ENCODE measurements around the gene DHRSX. TPM values are rescaled to one million over a fixed set of nuclear protein-coding genes. Genes with fewer than 3 reads are reported as not detected.

DHRSX gene
- total and polyA plus RNA-seq, 2 donors from 2014 or later = 26.4 to 30.0 TPM

DNA sequence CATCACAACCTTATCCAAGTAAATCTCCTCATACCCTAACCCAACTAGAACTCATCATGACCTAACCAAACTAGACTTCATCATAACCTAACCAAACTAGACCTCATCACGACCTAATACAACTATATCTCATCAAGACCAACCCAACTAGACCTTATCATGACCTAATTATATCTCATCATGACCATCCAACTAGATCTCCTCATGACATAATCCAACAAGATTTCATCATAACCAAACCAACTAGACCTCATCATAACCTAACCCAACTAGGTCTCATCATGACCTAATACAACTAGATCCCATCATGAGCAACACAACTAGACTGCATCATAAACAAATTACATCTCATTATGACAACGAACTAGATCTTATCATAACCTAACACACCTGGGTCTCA is 86.4 kb downstream of the DHRSX start:
- no peak overlapping the region for H3K27ac ChIP-seq (ENCODE audit: low read depth in 2 of 2, low read length in 2 of 2)
- H3K27me3 ChIP-seq (ENCODE audit: control insufficient read depth, insufficient read depth, low read length) = no peaks in the 10 kb centered on the region
- H3K4me1 ChIP-seq (ENCODE audit: control insufficient read depth in 2 of 3, insufficient read depth in 2 of 3, low read depth in 1 of 3, low read length in 3 of 3) = no peaks in the 10 kb centered on the region
- TF ChIP-seq, protein P1, sequence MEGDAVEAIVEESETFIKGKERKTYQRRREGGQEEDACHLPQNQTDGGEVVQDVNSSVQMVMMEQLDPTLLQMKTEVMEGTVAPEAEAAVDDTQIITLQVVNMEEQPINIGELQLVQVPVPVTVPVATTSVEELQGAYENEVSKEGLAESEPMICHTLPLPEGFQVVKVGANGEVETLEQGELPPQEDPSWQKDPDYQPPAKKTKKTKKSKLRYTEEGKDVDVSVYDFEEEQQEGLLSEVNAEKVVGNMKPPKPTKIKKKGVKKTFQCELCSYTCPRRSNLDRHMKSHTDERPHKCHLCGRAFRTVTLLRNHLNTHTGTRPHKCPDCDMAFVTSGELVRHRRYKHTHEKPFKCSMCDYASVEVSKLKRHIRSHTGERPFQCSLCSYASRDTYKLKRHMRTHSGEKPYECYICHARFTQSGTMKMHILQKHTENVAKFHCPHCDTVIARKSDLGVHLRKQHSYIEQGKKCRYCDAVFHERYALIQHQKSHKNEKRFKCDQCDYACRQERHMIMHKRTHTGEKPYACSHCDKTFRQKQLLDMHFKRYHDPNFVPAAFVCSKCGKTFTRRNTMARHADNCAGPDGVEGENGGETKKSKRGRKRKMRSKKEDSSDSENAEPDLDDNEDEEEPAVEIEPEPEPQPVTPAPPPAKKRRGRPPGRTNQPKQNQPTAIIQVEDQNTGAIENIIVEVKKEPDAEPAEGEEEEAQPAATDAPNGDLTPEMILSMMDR (IDR thresholded peaks at IDR 0.05; ENCODE audit: borderline replicate concordance, extremely low read depth, insufficient read depth) = no peak
- no peak for FAIRE-seq
- no peak overlapping the region for H3K9ac ChIP-seq (ENCODE audit: low read length in 3 of 3)
- intact Hi-C loops (cut with DNase I) = no loop called here
- H3K9me3 ChIP-seq (ENCODE audit: control insufficient read depth in 2 of 3, insufficient read depth in 1 of 3, low read length in 3 of 3) = peaks cover 0 to 3% (median 2%) of the 10 kb centered on the region in 3 donors
- no peak for DNase-seq
- no peak overlapping the region for H3K4me3 ChIP-seq (ENCODE audit: low read length in 3 of 3)
- no peaks in the 10 kb centered on the region for H3K36me3 ChIP-seq (ENCODE audit: control insufficient read depth in 2 of 3, insufficient read depth in 3 of 3, low read length in 3 of 3)

DNA sequence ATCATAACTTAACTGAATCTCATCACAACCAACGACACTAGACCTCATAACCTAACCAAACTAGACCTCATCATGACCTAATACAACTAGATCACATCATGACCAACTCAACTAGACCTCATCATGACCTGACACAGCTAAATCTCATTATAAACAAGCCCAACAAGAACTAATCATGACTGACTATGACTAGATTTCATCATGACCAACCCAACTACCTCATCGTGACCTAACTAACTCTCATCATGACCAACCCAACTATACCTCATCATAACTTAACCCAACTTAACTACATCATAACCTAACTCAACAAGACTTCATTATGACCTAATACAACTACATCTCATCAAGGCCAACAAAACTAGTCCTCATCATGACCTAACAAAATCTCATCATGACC is 86.8 kb downstream of the DHRSX start:
- Histone ChIP-seq H3K36me3 (ENCODE audit: control insufficient read depth in 2 of 3, insufficient read depth in 3 of 3, low read length in 3 of 3) (no peaks in the 10 kb centered on the region), H3K4me3 (ENCODE audit: low read length in 3 of 3) (no peak overlapping the region), H3K9ac (ENCODE audit: low read length in 3 of 3) (no peak overlapping the region), H3K4me1 (ENCODE audit: control insufficient read depth in 2 of 3, insufficient read depth in 2 of 3, low read depth in 1 of 3, low read length in 3 of 3) (no peaks in the 10 kb centered on the region), H3K27me3 (ENCODE audit: control insufficient read depth, insufficient read depth, low read length) (no peaks in the 10 kb centered on the region), H3K9me3 (ENCODE audit: control insufficient read depth in 2 of 3, insufficient read depth in 1 of 3, low read length in 3 of 3) (peaks cover 0 to 3% (median 2%) of the 10 kb centered on the region in 3 donors), H3K27ac (ENCODE audit: low read depth in 2 of 2, low read length in 2 of 2) (no peak overlapping the region)
- intact Hi-C loops (cut with DNase I) = no loop called here
- TF ChIP-seq, protein P1 (IDR thresholded peaks at IDR 0.05; ENCODE audit: borderline replicate concordance, extremely low read depth, insufficient read depth) = no peak
- FAIRE-seq (no peak), DNase-seq (no peak)

DNA sequence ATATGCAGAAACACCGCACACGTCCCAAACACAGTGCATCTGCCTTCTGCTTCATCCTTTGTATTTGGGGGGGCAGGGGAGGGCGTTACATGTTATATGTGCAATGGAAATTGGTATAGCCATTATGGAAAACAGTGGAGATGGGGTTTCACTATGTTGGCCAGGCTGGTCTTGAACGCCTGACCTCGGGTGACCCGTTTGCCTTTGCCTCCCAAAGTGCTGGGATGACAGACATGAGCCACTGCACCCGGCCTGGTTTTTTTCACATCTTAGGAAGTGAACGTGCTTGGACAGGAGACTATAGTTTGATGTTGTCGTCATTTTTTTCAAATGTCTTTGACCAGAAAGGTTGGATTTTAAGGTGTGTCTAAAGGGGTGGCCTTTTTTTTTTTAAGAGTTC is 88.6 kb downstream of the DHRSX start:
- Histone ChIP-seq H3K27me3 (ENCODE audit: control insufficient read depth, insufficient read depth, low read length) (no peaks in the 10 kb centered on the region), H3K9ac (ENCODE audit: low read length in 3 of 3) (no peak overlapping the region), H3K36me3 (ENCODE audit: control insufficient read depth in 2 of 3, insufficient read depth in 3 of 3, low read length in 3 of 3) (peaks cover 0 to 5% (median 5%) of the 10 kb centered on the region in 3 donors), H3K27ac (ENCODE audit: low read depth in 2 of 2, low read length in 2 of 2) (no peak overlapping the region), H3K4me1 (ENCODE audit: control insufficient read depth in 2 of 3, insufficient read depth in 2 of 3, low read depth in 1 of 3, low read length in 3 of 3) (no peaks in the 10 kb centered on the region), H3K4me3 (ENCODE audit: low read length in 3 of 3) (no peak overlapping the region), H3K9me3 (ENCODE audit: control insufficient read depth in 2 of 3, insufficient read depth in 1 of 3, low read length in 3 of 3) (peaks cover 0 to 4% (median 2%) of the 10 kb centered on the region in 3 donors)
- peak in 1 of 5 donors; percentile 48 for DNase-seq
- FAIRE-seq = no peak
- TF ChIP-seq, protein P1 (IDR thresholded peaks at IDR 0.05; ENCODE audit: borderline replicate concordance, extremely low read depth, insufficient read depth) = no peak
- intact Hi-C loops (cut with DNase I) = no loop called here
